GM12874 (cell line): ENCODE results near the gene TFDP1.

Source experiments
- CTCF ChIP-seq: IDR thresholded peaks from 2 replicates; pipeline ENCODE4 v1.5.1; 2011; ENCODE audit warnings: low read depth, mild to moderate bottlenecking, control low read depth, low read length, moderate library complexity; ENCODE audit not compliant: insufficient read depth

TFDP1 gene

GRCh38 chr13:113667771-113668490 lies 83.4 kb downstream of the TFDP1 start:
- TF ChIP-seq CTCF: no peak

- TF ChIP-seq CTCF: no peak
These were observed 84.0 kb downstream of the TFDP1 start for GRCh38 chr13:113668491-113668971.

- TF ChIP-seq CTCF: no peak
These were observed 84.7 kb downstream of the TFDP1 start for GRCh38 chr13:113669231-113669754.

- TF ChIP-seq CTCF: no peak
These were observed 85.3 kb downstream of the TFDP1 start for GRCh38 chr13:113669755-113670341.

GRCh38 chr13:113670541-113670940 lies 86.0 kb downstream of the TFDP1 start:
- no peak for TF ChIP-seq CTCF

- TF ChIP-seq CTCF: no peak
These were observed 86.8 kb downstream of the TFDP1 start for GRCh38 chr13:113671066-113672001.
